ENCODE results near the gene CCNL2.

Gene CCNL2

DNA sequence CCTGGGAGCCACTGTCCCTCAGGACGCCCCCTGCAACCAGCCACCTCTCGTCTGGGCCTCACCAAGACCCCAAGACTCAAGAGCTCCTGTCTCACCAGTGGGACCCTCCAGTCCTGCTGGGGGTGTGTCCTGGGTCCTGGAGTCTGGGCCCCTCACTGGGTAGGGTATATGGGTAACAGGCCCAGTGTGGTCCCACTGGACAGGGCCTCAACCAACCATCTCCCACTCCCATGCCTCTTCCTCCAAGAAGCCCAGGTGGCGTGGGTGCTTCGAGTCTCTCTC is 35.6 kb upstream of the CCNL2 start:
- Histone ChIP-seq H3K36me3 (ENCODE audit: insufficient read depth, low read length) (no peaks in the 10 kb centered on the region), H3K79me2 (ENCODE audit: insufficient read depth, low read length) (no peaks in the 10 kb centered on the region), H3K9me2 (replicated peaks; ENCODE audit: low read depth, low read length) (no peaks in the 10 kb centered on the region), H3K4me2 (ENCODE audit: low read depth, low read length, poor library complexity, severe bottlenecking) (no peak overlapping the region), H4K20me1 (ENCODE audit: insufficient read depth, low read length, poor library complexity, severe bottlenecking) (no peaks in the 10 kb centered on the region), H2AFZ (ENCODE audit: low read length) (no peak overlapping the region), H3K4me1 (ENCODE audit: insufficient read depth, low read length, poor library complexity, severe bottlenecking) (peaks cover 21% of the 10 kb centered on the region), H3K9ac (ENCODE audit: low read depth, low read length, poor library complexity, severe bottlenecking) (no peak overlapping the region), H3K9me3 (ENCODE audit: insufficient read depth, low read depth, low read length) (no peaks in the 10 kb centered on the region), H3K27me3 (ENCODE audit: insufficient read depth, low read length, poor library complexity, severe bottlenecking) (no peaks in the 10 kb centered on the region), H3K4me3 (ENCODE audit: low read length, poor library complexity, severe bottlenecking) (no peak overlapping the region), H3F3A (ENCODE audit: low read depth) (no peaks in the 10 kb centered on the region)
- TF ChIP-seq, protein P1, sequence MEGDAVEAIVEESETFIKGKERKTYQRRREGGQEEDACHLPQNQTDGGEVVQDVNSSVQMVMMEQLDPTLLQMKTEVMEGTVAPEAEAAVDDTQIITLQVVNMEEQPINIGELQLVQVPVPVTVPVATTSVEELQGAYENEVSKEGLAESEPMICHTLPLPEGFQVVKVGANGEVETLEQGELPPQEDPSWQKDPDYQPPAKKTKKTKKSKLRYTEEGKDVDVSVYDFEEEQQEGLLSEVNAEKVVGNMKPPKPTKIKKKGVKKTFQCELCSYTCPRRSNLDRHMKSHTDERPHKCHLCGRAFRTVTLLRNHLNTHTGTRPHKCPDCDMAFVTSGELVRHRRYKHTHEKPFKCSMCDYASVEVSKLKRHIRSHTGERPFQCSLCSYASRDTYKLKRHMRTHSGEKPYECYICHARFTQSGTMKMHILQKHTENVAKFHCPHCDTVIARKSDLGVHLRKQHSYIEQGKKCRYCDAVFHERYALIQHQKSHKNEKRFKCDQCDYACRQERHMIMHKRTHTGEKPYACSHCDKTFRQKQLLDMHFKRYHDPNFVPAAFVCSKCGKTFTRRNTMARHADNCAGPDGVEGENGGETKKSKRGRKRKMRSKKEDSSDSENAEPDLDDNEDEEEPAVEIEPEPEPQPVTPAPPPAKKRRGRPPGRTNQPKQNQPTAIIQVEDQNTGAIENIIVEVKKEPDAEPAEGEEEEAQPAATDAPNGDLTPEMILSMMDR (conservative IDR thresholded peaks at IDR 0.05; ENCODE audit: low read length): no peak
- no peak for TF ChIP-seq EZH2phosphoT487 (IDR thresholded peaks at IDR 0.05; ENCODE audit: borderline replicate concordance)

DNA sequence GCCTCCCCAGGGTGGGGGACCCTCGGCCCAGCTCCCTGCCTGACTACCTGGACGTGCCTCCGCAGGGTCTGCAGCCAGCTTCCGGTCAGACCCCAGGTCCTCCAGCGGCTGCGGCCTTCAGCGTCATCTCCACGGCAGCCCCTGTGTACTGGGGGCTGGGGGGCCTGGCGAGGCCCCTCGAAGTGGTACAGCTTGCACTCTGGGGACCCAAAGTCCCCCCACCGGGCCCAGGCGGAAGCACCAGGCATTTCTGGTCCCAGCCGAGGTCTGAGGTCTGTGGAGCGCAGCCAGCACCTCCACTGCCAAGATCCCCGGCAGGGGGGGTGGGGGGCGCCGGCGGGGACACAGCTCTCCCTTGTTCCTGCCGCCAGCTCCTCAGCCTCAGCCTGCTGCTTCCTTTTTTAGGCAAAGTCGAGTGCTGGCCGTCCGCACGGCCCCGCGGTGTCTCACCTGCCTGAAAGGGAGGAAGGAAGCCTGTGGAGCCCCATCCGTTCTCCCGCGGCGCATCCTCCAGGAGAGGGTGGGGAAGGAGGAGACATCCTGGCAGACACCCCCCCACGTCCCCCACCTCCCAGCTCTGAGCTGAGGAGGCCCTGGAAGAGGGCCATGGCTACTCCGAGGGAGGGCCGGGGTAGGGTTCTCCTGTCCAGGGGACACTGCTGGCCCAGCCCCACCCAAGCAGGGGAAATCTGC is 35.1 kb upstream of the CCNL2 start:
- Histone ChIP-seq H3K4me3 (ENCODE audit: low read length, poor library complexity, severe bottlenecking) (no peak overlapping the region), H3K4me2 (ENCODE audit: low read depth, low read length, poor library complexity, severe bottlenecking) (no peak overlapping the region), H3K79me2 (ENCODE audit: insufficient read depth, low read length) (no peaks in the 10 kb centered on the region), H2AFZ (ENCODE audit: low read length) (no peak overlapping the region), H3K36me3 (ENCODE audit: insufficient read depth, low read length) (no peaks in the 10 kb centered on the region), H3K9ac (ENCODE audit: low read depth, low read length, poor library complexity, severe bottlenecking) (no peak overlapping the region), H3K9me3 (ENCODE audit: insufficient read depth, low read depth, low read length) (no peaks in the 10 kb centered on the region), H4K20me1 (ENCODE audit: insufficient read depth, low read length, poor library complexity, severe bottlenecking) (no peaks in the 10 kb centered on the region), H3K4me1 (ENCODE audit: insufficient read depth, low read length, poor library complexity, severe bottlenecking) (peaks cover 21% of the 10 kb centered on the region), H3K27me3 (ENCODE audit: insufficient read depth, low read length, poor library complexity, severe bottlenecking) (no peaks in the 10 kb centered on the region), H3F3A (ENCODE audit: low read depth) (no peaks in the 10 kb centered on the region), H3K9me2 (replicated peaks; ENCODE audit: low read depth, low read length) (no peaks in the 10 kb centered on the region)
- TF ChIP-seq EZH2phosphoT487 (IDR thresholded peaks at IDR 0.05; ENCODE audit: borderline replicate concordance): no peak
- TF ChIP-seq, protein P1 (conservative IDR thresholded peaks at IDR 0.05; ENCODE audit: low read length): no peak

DNA sequence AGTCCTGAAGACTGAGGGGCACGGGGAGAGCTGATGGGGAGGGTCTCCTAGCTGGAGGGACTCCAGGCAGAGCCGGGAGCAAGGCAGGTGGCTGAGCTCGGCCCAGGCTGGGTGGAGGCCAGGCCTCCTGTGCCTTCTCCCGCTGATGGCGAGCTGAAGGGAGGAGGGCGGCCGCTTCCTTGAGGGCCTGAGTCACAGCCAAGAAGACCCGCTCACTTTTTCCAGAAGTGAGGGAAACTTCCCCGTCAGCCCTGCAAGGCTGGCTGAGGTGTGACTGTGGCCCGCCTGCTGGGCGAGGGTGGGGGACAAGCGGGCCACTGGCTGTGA is 34.6 kb upstream of the CCNL2 start:
- H3K36me3 ChIP-seq (ENCODE audit: insufficient read depth, low read length): no peaks in the 10 kb centered on the region
- H4K20me1 ChIP-seq (ENCODE audit: insufficient read depth, low read length, poor library complexity, severe bottlenecking): no peaks in the 10 kb centered on the region
- TF ChIP-seq EZH2phosphoT487 (IDR thresholded peaks at IDR 0.05; ENCODE audit: borderline replicate concordance): no peak
- TF ChIP-seq, protein P1 (conservative IDR thresholded peaks at IDR 0.05; ENCODE audit: low read length): no peak
- no peaks in the 10 kb centered on the region for H3K27me3 ChIP-seq (ENCODE audit: insufficient read depth, low read length, poor library complexity, severe bottlenecking)
- no peaks in the 10 kb centered on the region for H3K9me3 ChIP-seq (ENCODE audit: insufficient read depth, low read depth, low read length)
- no peak overlapping the region for H2AFZ ChIP-seq (ENCODE audit: low read length)
- no peaks in the 10 kb centered on the region for H3F3A ChIP-seq (ENCODE audit: low read depth)
- H3K9me2 ChIP-seq (replicated peaks; ENCODE audit: low read depth, low read length): no peaks in the 10 kb centered on the region
- H3K4me1 ChIP-seq (ENCODE audit: insufficient read depth, low read length, poor library complexity, severe bottlenecking): peaks cover 19% of the 10 kb centered on the region
- H3K4me2 ChIP-seq (ENCODE audit: low read depth, low read length, poor library complexity, severe bottlenecking): no peak overlapping the region
- no peak overlapping the region for H3K4me3 ChIP-seq (ENCODE audit: low read length, poor library complexity, severe bottlenecking)
- H3K79me2 ChIP-seq (ENCODE audit: insufficient read depth, low read length): no peaks in the 10 kb centered on the region
- no peak overlapping the region for H3K9ac ChIP-seq (ENCODE audit: low read depth, low read length, poor library complexity, severe bottlenecking)
